C4-2B (cell line): ENCODE data around the gene IFT122.

Experiments
- H3K27ac ChIP-seq: fragments of 450-650 bp; 2 replicates; pipeline ENCODE4 v1.5.1; 2017
- ZFX ChIP-seq: fragments of 450-650 bp; IDR thresholded peaks from 2 replicates; pipeline ENCODE4 v1.6.1; 2017
- TF ChIP-seq, protein P1 (sequence below): fragments of 450-650 bp; conservative IDR thresholded peaks from 2 replicates; pipeline ENCODE4 v1.5.1; 2017; ENCODE audit warnings: mild to moderate bottlenecking

The IFT122 gene

DNA sequence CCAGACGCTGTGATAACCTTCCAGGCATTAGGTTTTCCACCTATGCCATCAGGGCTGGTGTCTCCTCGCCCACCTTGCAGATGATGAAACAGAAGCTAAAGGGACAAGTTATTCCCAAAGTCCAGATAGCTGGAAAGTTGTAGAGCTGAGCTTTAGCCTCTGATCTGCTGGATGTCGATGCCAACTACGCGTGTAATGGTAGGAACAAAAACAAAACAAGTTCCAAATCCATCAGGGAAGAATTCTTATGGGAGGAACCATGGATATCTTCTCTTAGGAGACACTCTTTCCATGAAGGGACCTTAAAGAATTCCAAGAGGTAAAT is 60.3 kb downstream of the IFT122 start:
- H3K27ac ChIP-seq, result no peak overlapping the region
- no peak for TF ChIP-seq ZFX
- TF ChIP-seq, protein P1, sequence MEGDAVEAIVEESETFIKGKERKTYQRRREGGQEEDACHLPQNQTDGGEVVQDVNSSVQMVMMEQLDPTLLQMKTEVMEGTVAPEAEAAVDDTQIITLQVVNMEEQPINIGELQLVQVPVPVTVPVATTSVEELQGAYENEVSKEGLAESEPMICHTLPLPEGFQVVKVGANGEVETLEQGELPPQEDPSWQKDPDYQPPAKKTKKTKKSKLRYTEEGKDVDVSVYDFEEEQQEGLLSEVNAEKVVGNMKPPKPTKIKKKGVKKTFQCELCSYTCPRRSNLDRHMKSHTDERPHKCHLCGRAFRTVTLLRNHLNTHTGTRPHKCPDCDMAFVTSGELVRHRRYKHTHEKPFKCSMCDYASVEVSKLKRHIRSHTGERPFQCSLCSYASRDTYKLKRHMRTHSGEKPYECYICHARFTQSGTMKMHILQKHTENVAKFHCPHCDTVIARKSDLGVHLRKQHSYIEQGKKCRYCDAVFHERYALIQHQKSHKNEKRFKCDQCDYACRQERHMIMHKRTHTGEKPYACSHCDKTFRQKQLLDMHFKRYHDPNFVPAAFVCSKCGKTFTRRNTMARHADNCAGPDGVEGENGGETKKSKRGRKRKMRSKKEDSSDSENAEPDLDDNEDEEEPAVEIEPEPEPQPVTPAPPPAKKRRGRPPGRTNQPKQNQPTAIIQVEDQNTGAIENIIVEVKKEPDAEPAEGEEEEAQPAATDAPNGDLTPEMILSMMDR, result no peak

DNA sequence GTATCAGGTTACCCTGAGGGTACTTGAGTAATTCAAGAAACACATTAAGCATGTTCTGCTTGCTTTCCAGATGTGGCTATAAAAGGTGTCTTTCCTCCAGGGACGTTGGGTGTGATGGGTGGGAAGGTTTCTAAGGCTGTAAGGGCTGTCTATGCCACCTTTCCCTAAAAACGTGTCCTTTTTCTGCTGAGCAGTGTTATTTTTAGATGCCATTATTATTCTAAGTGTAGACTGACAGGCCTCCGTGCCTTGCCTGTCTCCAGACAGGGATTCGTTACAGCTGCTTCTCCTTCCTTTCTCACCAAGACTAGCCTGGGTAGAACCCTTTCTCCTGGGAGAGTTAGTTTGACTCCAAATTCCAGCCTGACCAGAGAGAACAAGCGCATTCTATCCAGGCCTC is 61.6 kb downstream of the IFT122 start:
- TF ChIP-seq, protein P1, result no peak
- TF ChIP-seq ZFX, result no peak
- H3K27ac ChIP-seq, result no peak overlapping the region

DNA sequence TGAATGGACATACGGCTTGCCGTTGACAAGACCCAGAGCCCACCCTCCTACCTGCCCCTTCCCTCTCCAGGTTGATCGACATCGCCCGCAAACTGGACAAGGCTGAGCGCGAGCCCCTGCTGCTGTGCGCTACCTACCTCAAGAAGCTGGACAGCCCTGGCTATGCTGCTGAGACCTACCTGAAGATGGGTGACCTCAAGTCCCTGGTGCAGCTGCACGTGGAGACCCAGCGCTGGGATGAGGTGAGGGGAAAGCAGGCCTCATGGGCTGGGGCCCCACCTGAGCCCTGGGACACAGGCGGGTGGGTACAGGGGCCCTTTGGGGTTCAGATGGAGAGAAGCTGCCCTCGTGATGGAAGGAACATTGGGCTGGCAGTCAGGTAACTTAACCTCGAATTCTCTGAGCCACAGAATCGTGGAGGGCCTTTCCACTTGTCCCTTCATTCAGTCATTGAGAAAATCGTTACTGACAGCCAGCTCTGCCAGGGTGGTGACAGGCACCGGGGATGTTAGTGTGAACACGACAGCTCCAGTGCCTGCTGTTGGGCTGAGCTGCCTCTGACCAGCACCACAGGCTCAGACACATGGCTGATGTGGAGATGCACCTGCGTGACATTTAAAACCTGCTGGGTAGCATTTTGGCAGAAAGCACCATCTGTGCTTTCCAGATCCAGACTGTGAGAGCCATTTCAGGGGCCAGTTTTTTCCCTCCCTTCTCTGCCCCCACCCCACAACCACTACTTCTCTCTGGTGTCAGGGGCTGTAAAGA is 62.8 kb downstream of the IFT122 start:
- no peak overlapping the region for H3K27ac ChIP-seq
- no peak for TF ChIP-seq ZFX
- TF ChIP-seq, protein P1, result no peak

DNA sequence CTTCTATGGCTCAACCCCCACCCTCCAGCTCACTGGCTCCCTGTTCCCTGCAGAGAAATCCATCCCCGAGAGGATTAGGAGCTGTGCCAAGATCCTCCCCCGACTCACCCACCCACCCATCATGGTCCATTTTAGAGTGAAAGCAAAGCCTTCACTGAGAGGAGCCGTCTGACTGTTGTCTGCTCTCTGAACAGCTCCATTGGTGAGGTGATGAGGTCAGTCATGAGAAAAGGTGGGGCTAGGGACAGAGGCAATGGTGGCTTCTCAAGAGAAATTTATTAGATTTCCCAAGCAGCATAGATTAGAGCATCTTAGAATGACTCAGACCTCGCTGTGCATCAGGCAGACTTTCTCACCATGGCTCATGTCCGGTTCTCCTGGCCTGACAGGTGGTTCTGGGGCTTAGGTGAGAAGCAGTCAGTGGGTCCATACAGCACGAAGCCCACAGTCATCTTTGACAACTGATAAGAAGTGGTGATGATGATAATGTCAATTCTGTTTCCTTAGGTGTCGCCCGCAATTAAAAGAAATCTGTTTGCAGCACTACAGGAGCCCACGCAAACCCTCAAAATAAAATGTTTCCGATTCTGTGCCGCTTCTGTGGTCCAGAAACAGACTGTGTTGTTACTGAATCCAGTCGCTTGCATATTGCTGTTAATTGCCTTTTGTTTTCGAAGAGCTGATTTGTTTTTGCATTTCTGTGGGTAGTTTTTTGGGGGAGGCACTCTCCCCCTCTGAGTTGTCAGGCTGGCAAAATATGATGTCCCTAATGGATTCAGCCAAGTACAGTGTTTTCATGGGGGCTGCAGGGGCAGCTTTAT is 63.7 kb downstream of the IFT122 start:
- TF ChIP-seq ZFX, result no peak
- TF ChIP-seq, protein P1, result no peak

DNA sequence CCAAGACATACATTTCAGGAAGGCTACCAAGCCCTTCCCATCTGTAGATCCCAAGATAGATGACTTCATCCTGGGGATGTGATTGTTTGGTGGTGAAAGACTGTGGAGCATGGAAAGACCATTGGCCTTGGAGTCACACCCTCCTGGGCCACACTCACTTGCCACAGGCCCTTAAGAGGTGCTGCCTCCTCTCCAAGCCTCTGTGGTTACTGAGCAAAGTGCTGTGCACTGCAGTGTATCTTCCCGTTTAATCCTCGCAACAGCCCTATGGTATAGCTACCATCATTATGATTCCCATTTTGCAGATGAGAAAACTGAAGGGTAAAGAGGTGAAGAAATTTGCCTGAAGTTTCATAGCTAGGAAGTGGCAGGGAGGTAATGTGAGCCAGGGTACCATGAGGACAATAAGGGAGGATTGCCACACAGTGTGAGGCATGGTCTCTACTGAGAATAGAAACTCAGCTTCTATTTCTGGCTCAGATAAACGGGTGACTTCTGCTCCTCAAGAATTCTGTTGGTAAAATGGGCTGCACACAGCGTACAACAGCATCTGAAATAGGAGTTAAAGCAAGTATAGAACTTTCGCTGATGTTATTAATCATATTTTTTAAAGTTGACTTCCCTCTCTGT is 64.6 kb downstream of the IFT122 start:
- no peak overlapping the region for H3K27ac ChIP-seq
- TF ChIP-seq ZFX, result no peak
- TF ChIP-seq, protein P1, result no peak

More for the DNA sequence above, 63.7 kb downstream of the IFT122 start:
- no peak overlapping the region for H3K27ac ChIP-seq

DNA sequence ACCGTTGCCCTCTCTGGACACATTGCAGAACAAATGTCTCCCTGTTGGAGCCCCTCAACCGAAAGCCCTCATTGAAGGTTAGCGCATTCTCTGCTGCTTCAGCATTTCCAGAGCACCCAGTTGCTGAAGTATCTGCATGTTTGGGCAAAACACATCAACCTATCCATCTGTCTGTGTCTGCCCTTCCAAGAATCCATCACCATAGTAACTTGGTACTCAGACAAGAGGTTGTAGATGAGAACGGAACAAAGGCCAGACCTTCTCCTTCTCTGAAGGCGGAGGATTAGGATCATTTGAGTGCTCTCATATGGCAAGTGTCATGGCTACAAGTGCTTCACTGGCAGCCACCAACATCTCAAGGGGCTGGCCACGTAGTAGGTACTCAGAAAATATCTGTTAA is 65.3 kb downstream of the IFT122 start:
- no peak for TF ChIP-seq ZFX
- TF ChIP-seq, protein P1, result no peak
- no peak overlapping the region for H3K27ac ChIP-seq

DNA sequence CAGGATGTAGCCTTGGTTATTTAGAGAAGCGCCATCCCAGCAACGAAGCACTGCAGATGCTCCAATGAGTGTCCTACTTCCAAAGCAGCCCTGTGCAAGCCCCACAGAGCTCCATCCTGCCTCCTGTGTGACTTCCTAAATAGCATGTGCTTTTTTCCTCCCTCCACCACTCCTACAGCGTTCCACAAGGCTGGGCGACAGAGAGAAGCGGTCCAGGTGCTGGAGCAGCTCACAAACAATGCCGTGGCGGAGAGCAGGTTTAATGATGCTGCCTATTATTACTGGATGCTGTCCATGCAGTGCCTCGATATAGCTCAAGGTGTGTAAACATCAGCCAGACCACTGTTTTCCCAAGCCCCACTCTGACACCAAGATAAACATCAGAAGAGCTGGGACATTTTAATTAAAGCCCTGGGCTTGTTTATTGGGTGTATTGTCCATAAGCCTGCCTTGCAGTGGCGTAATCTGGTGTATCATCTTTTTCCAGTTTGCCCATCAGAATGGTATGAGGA is 66.3 kb downstream of the IFT122 start:
- H3K27ac ChIP-seq, result no peak overlapping the region
- no peak for TF ChIP-seq ZFX
- TF ChIP-seq, protein P1, result no peak
